HG03558 (cell line): Measurements from ENCODE around the gene PLD2.
"Not testable (repeated sequence)": the region's sequence is repeated elsewhere in the genome, so short reads cannot be mapped to it uniquely, and the experiment has no call there.

Source experiments
- ATAC-seq: cut with Tn5 transposase; IDR thresholded peaks from one replicate; pipeline ENCODE4 v1.9.1; 2021; ENCODE audit warnings: moderate number of reproducible peaks; ENCODE audit not compliant: unreplicated experiment; ENCODE audit errors: extremely low read depth

Gene PLD2

GRCh38 chr17:4789951-4790704 lies 16.8 kb upstream of the PLD2 start:
- ATAC-seq, result no peak

GRCh38 chr17:4790705-4791088 lies 16.3 kb upstream of the PLD2 start:
- no peak for ATAC-seq

GRCh38 chr17:4795168-4795567 lies 11.8 kb upstream of the PLD2 start:
- no peak for ATAC-seq

GRCh38 chr17:4796552-4796920 lies 10.4 kb upstream of the PLD2 start:
- ATAC-seq, result no peak

GRCh38 chr17:4800462-4801196 lies 6.3 kb upstream of the PLD2 start:
- no peak for ATAC-seq

GRCh38 chr17:4802228-4802627 lies 4.7 kb upstream of the PLD2 start, which contains the start of gene C17orf114:
TSS of gene C17orf114 (minus strand) at chr17:4802328.
- no peak for ATAC-seq

- no peak for ATAC-seq
These were observed 536 bp upstream of the PLD2 start for GRCh38 chr17:4806456-4806776.

GRCh38 chr17:4807605-4808377 lies 839 bp downstream of the PLD2 start:
- no peak for ATAC-seq

GRCh38 chr17:4808378-4808767 lies 1.4 kb downstream of the PLD2 start:
- ATAC-seq, result no peak

- ATAC-seq, result no peak
These were observed 3.8 kb downstream of the PLD2 start for GRCh38 chr17:4810696-4811290.

- ATAC-seq, result no peak
These were observed 4.5 kb downstream of the PLD2 start for GRCh38 chr17:4811471-4811870.

GRCh38 chr17:4812690-4813089 lies 5.7 kb downstream of the PLD2 start:
- ATAC-seq, result no peak

- ATAC-seq, result no peak
These were observed 8.2 kb downstream of the PLD2 start for GRCh38 chr17:4815043-4815675.

GRCh38 chr17:4816826-4817225 lies 9.9 kb downstream of the PLD2 start:
- ATAC-seq, result no peak

- ATAC-seq, result no peak
These were observed 11.3 kb downstream of the PLD2 start for GRCh38 chr17:4818276-4818675.

- no peak for ATAC-seq
These were observed 15.9 kb downstream of the PLD2 start for GRCh38 chr17:4822835-4823234.

- ATAC-seq, result no peak
These were observed 16.6 kb downstream of the PLD2 start for GRCh38 chr17:4823373-4824089.

- ATAC-seq, result no peak
These were observed 20.4 kb downstream of the PLD2 start for GRCh38 chr17:4827399-4827798.

- ATAC-seq, result not testable (repeated sequence)
These were observed 25.9 kb downstream of the PLD2 start for GRCh38 chr17:4832829-4833177.
